SIG-M5 treated with dmso at 0.1 percent for 504 hours (cell line): ENCODE measurements around the gene CCDC27.

Experiments used
- DNase-seq: peaks from one replicate; lab custom pipeline; 2025; ENCODE audit not compliant: unreplicated experiment; lab: John Stamatoyannopoulos, UW

The CCDC27 gene

GRCh38 chr1:3817138-3817740 lies 65.0 kb downstream of the CCDC27 start:
- DNase-seq: no peak

DNA sequence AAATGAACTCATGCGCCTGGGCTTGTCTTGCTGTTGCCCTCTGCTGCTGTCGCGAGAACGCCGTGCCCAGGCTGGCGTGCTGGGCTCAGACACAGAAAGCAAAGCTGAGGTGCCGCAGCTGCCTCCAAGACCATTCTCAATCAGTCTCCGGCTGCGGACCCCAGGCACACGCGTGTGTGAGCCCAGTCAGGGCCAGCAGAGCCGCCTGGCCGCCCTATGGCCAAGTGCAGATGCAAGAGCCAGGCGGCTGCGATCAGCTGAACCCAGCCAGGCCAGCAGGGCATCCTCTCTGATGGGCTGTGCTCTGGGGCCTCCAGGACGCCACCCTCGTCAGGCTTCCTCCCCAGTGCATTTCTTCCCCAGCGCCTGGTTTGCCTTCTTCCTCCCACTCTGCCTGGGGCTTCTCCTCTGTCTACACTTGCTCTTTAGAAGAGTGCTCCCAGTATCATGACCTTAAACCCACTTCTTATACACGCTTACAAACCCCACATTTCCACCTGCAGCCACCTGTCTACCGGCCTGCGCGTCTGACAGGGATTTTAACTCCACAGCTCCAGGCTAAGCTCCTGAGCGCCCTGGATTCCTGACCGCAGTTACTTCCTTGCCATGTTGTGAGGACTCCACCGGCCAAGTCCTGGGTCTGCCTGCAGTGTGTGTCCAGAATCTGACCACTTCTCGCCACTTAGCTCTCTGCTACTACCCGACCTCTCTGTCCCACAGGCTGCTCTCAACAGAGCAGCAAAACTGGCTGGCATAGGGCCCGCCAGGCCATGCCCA lies 65.8 kb downstream of the CCDC27 start:
- no peak for DNase-seq

GRCh38 chr1:3819771-3820200 lies 67.5 kb downstream of the CCDC27 start:
- DNase-seq: no peak

GRCh38 chr1:3820316-3820715 lies 68.1 kb downstream of the CCDC27 start:
- DNase-seq: no peak

- DNase-seq: no peak
These were observed 68.8 kb downstream of the CCDC27 start for GRCh38 chr1:3821004-3821403.
